Measurements from ENCODE around the gene BLCAP. TPM values are rescaled to one million over a fixed set of nuclear protein-coding genes. Genes with fewer than 3 reads are reported as not detected.

Gene BLCAP
- total and polyA plus RNA-seq, 2 donors (not counting 3 experiments of a cell fraction or from before 2014, with no cell fraction given) = 90.3 to 196 TPM

GRCh38 chr20:37574199-37574890, 46.7 kb upstream of the BLCAP start:
- TF ChIP-seq POLR2AphosphoS5 (IDR thresholded peaks at IDR 0.05; ENCODE audit: insufficient read depth, low read depth, low read length) (no peak), POLR2A (IDR thresholded peaks at IDR 0.05; ENCODE audit: low read depth, low read length) (no peak), MYC (IDR thresholded peaks at IDR 0.05; ENCODE audit: low read depth, low read length) (no peak)
- TF ChIP-seq, protein P1, sequence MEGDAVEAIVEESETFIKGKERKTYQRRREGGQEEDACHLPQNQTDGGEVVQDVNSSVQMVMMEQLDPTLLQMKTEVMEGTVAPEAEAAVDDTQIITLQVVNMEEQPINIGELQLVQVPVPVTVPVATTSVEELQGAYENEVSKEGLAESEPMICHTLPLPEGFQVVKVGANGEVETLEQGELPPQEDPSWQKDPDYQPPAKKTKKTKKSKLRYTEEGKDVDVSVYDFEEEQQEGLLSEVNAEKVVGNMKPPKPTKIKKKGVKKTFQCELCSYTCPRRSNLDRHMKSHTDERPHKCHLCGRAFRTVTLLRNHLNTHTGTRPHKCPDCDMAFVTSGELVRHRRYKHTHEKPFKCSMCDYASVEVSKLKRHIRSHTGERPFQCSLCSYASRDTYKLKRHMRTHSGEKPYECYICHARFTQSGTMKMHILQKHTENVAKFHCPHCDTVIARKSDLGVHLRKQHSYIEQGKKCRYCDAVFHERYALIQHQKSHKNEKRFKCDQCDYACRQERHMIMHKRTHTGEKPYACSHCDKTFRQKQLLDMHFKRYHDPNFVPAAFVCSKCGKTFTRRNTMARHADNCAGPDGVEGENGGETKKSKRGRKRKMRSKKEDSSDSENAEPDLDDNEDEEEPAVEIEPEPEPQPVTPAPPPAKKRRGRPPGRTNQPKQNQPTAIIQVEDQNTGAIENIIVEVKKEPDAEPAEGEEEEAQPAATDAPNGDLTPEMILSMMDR (IDR thresholded peaks at IDR 0.05; ENCODE audit: extremely low read depth in 1 of 2, insufficient read depth in 1 of 2, low read depth in 1 of 2, low read length in 2 of 2) = no peak
- TF ChIP-seq, protein P2, sequence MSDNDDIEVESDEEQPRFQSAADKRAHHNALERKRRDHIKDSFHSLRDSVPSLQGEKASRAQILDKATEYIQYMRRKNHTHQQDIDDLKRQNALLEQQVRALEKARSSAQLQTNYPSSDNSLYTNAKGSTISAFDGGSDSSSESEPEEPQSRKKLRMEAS (IDR thresholded peaks at IDR 0.05; ENCODE audit: insufficient read depth, insufficient read length) = no peak
- Histone ChIP-seq H3K36me3 (ENCODE audit: control insufficient read depth in 2 of 2, extremely low read depth in 1 of 2, insufficient read depth in 2 of 2, low read length in 2 of 2) (no peaks in the 10 kb centered on the region), H3K27ac (ENCODE audit: insufficient read depth, low read depth, low read length) (no peak overlapping the region), H3K4me1 (ENCODE audit: control insufficient read depth, extremely low read depth, insufficient read depth, low read length) (no peaks in the 10 kb centered on the region), H3K9ac (replicated peaks; ENCODE audit: extremely low read depth, insufficient read depth, low read length) (no peak overlapping the region), H3K4me3 (replicated peaks in 1 of 3; ENCODE audit: insufficient read depth in 1 of 3, low read depth in 1 of 3, low read length in 3 of 3) (no peak overlapping the region), H2AFZ (ENCODE audit: low read depth, low read length) (no peak overlapping the region), H3K9me3 (replicated peaks; ENCODE audit: control insufficient read depth, insufficient read depth, low read length) (no peaks in the 10 kb centered on the region), H3K27me3 (ENCODE audit: control insufficient read depth in 2 of 2, insufficient read depth in 2 of 2, low read length in 2 of 2) (no peaks in the 10 kb centered on the region), H3K4me2 (ENCODE audit: insufficient read depth, low read length) (no peak overlapping the region), H3K9me1 (replicated peaks; ENCODE audit: control insufficient read depth, extremely low read depth, insufficient read depth, low read length) (no peaks in the 10 kb centered on the region), H4K20me1 (replicated peaks; ENCODE audit: control insufficient read depth, extremely low read depth, insufficient read depth, low read length) (no peaks in the 10 kb centered on the region), H3K79me2 (ENCODE audit: control insufficient read depth, insufficient read depth, low read length) (no peaks in the 10 kb centered on the region)
- DNase-seq (ENCODE audit: low read depth, low spot score) (no peak), FAIRE-seq (no peak)
- POLR2A ChIA-PET = no interaction called here
- CTCF ChIA-PET = interaction anchor here (1.0 to 2.5 kb wide), 4 partner anchors 10 to 647 kb away, joined by 3 to 17 read pairs (median 4); no protein-coding TSS in a partner anchor
- BruUV-seq (replicated peaks) = no TSS peak
- intact Hi-C loops (cut with micrococcal nuclease) = loop anchor here (10.0 kb wide), 1 partner anchor 900 kb away; no protein-coding TSS in a partner anchor
- dilution Hi-C loops (cut with MboI; ENCODE audit: extremely low pct_ligation_motif_present, low sequenced_read_pairs) = no loop called here
